Astrocyte of the spinal cord (primary cell): ENCODE data around the gene SCFD2.

Source experiments
- DNase-seq: peaks from one replicate; pipeline ENCODE4 v3.0.0; 2011; ENCODE audit warnings: low read depth, low spot score
- H3K4me3 ChIP-seq: 2 replicates; pipeline ENCODE4 v1.5.1; 2011; ENCODE audit warnings: low read depth, mild to moderate bottlenecking, low read length, moderate library complexity
- CTCF ChIP-seq: IDR thresholded peaks from 2 replicates; pipeline ENCODE4 v1.5.1; 2012; ENCODE audit warnings: low read depth, mild to moderate bottlenecking, low read length, inconsistent platforms
- in situ Hi-C: cut with HindIII; loops from 2 replicates; pipeline ENCODE4 v1.10.0; 2017; ENCODE audit warnings: low sequenced_read_pairs

Gene SCFD2

GRCh38 chr4:53010318-53010717 is 355.5 kb downstream of the SCFD2 start:
- DNase-seq: peak; percentile 63
- in situ Hi-C loops: no loop called here
- no peak for TF ChIP-seq CTCF
- no peak overlapping the region for H3K4me3 ChIP-seq

DNA sequence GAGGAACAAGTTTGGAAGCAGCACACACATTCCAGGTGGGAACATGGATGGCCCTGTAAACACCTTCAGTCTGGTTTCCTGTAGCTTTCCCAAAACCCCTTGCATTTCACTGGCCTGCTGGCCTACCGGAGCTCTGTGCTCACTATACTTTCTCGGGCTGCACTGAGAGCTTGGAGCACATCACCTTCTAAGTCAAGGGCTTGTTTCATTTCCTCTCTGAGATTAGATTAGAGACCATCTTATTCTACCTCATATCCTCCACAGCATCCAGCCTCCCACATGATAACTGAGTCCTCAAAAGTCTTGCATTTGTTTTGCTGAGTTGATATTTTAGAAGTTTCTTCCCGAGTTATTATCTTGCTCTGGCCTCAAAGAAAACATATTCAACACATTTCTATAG is 356.0 kb downstream of the SCFD2 start:
- no peak for TF ChIP-seq CTCF
- DNase-seq: no peak
- in situ Hi-C loops: no loop called here
- no peak overlapping the region for H3K4me3 ChIP-seq

DNA sequence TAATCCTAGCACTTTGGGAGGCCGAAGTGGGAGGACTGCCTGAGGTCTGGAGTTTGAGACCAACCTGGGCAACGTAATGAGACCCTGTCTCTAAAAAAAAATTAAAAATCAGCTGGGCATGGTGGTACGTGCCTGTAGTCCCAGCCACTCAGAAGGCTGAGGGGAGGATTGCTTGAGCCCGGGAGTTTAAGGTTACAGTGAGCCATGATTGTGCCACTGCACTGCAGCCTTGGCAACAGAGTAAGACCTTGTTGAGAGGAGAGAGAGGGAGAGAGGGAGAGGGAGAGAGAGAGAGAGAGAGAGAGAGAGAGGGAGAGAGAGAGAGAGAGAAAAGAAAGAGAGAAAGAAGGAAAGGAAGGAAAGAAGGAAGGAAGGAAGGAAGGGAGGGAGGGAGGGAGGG is 358.8 kb downstream of the SCFD2 start:
- no peak overlapping the region for H3K4me3 ChIP-seq
- in situ Hi-C loops: no loop called here
- DNase-seq: no peak
- no peak for TF ChIP-seq CTCF

DNA sequence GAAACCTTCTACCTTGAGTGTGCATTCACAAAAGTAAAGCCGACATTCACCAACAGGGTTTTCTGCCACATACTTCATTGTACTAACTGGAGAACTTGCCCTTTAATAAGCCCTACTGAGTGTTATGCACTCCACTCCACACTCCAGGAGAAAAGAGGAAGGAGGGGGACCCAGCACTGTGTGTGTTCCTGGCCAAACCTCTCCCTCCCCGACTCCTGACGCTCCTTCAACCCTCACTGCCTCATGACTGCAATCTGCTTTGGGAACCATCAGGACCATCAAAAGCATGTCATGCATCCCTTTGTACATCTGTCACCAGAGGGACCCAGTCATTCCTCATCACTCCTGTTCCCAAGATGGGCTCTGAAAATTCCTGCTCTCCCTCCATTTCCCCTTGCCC is 360.1 kb downstream of the SCFD2 start:
- DNase-seq: no peak
- in situ Hi-C loops: no loop called here
- H3K4me3 ChIP-seq: no peak overlapping the region
- no peak for TF ChIP-seq CTCF

GRCh38 chr4:53005149-53005546 is 360.7 kb downstream of the SCFD2 start:
- in situ Hi-C loops: no loop called here
- no peak for TF ChIP-seq CTCF
- DNase-seq: no peak
- H3K4me3 ChIP-seq: no peak overlapping the region

- no peak for DNase-seq
- no peak overlapping the region for H3K4me3 ChIP-seq
- no peak for TF ChIP-seq CTCF
- in situ Hi-C loops: no loop called here
These were observed 361.2 kb downstream of the SCFD2 start for GRCh38 chr4:53004497-53005148.

DNA sequence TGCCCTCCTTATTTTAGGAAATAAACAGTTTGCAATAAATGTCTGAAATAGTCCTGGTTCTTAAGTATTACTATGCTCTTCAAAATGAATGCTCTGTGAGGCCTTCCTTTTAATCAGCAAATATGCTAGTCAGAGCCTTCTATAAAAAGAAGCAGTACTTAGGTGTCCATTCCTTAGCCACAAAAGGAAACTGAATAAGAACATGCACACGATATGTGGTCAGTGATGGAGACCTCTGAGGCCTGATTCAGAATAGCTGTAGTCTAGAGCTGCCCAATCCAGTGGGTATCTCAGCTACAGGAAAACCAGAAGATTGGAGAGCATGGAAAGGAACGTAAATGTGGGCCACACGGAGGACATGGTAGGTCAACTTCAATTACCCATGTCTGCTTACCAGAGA is 361.9 kb downstream of the SCFD2 start:
- in situ Hi-C loops: no loop called here
- no peak for TF ChIP-seq CTCF
- DNase-seq: peak; percentile 32
- H3K4me3 ChIP-seq: no peak overlapping the region
